ENCODE results near the gene PAX3.

- TF ChIP-seq, protein P1, sequence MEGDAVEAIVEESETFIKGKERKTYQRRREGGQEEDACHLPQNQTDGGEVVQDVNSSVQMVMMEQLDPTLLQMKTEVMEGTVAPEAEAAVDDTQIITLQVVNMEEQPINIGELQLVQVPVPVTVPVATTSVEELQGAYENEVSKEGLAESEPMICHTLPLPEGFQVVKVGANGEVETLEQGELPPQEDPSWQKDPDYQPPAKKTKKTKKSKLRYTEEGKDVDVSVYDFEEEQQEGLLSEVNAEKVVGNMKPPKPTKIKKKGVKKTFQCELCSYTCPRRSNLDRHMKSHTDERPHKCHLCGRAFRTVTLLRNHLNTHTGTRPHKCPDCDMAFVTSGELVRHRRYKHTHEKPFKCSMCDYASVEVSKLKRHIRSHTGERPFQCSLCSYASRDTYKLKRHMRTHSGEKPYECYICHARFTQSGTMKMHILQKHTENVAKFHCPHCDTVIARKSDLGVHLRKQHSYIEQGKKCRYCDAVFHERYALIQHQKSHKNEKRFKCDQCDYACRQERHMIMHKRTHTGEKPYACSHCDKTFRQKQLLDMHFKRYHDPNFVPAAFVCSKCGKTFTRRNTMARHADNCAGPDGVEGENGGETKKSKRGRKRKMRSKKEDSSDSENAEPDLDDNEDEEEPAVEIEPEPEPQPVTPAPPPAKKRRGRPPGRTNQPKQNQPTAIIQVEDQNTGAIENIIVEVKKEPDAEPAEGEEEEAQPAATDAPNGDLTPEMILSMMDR (IDR thresholded peaks at IDR 0.05): no peak
- TF ChIP-seq POLR2A (IDR thresholded peaks at IDR 0.05) (no peak), EP300 (IDR thresholded peaks at IDR 0.05) (no peak), POLR2AphosphoS5 (IDR thresholded peaks at IDR 0.05) (no peak)
These were observed 7.8 kb upstream of the PAX3 start for GRCh38 chr2:222306393-222307142.

All from upper lobe of left lung (tissue), 4 donors.